PC-3 (cell line): ENCODE measurements around the gene PILRA. TPM values are rescaled to one million over a fixed set of nuclear protein-coding genes. Genes with fewer than 3 reads are reported as not detected.

Experiments used
- ATAC-seq: fragments of 200-7000 bp; cut with Tn5 transposase; 2 replicates; pipeline ENCODE4 v1.9.1; 2020; ENCODE audit warnings: mild to moderate bottlenecking, moderate library complexity
- BruUV-seq: library from RNA; stranded (reverse); fragments of 400-500 nt; replicated peaks from 2 replicates; lab custom pipeline; 2021; lab: Mats Ljungman, UMichigan
- CTCF ChIA-PET: fragments of 300-600 bp; sonication (Branson Sonifier 250); formaldehyde crosslinking; loops from one replicate; lab custom pipeline; 2022; ENCODE audit warnings: antibody characterized with exemption; lab: Charles Lee
- POLR2A ChIA-PET: fragments of 300-600 bp; sonication (Branson Sonifier 250); formaldehyde crosslinking; loops from one replicate; lab custom pipeline; 2022; ENCODE audit warnings: antibody characterized with exemption; ENCODE audit not compliant: unreplicated experiment; lab: Charles Lee
- DNase-seq: peaks from one replicate; pipeline ENCODE4 v3.0.0-alpha.2; 2015
- H2AFZ ChIP-seq: fragments of 300-600 bp; sonication (generic); 2 replicates; pipeline ENCODE4 v1.6.0; 2016; ENCODE audit warnings: antibody characterized with exemption, low read length
- H3F3A ChIP-seq: fragments of 300-600 bp; sonication (generic); one replicate; pipeline ENCODE4 v1.6.0; 2017; ENCODE audit warnings: antibody characterized with exemption, low read length, control low read depth, mild to moderate bottlenecking; ENCODE audit not compliant: unreplicated experiment
- H3K27ac ChIP-seq: fragments of 300-600 bp; sonication (generic); 2 replicates; pipeline ENCODE4 v1.5.1; 2016; ENCODE audit warnings: mild to moderate bottlenecking, low read length
- H3K27me3 ChIP-seq: fragments of 300-600 bp; sonication (generic); 2 replicates; pipeline ENCODE4 v1.6.1; 2016; ENCODE audit warnings: low read length, mixed read lengths
- H3K36me3 ChIP-seq: fragments of 300-600 bp; sonication (generic); 2 replicates; pipeline ENCODE4 v1.6.1; 2016; ENCODE audit warnings: low read depth, mixed run types, low read length, mixed read lengths
- H3K4me1 ChIP-seq: fragments of 300-600 bp; sonication (generic); 2 replicates; pipeline ENCODE4 v1.5.1; 2016; ENCODE audit warnings: low read length; ENCODE audit not compliant: insufficient read depth
- H3K4me2 ChIP-seq: fragments of 300-600 bp; sonication (generic); 2 replicates; pipeline ENCODE4 v1.6.0; 2016; ENCODE audit warnings: low read length
- H3K4me3 ChIP-seq: fragments of 300-600 bp; sonication (generic); 2 replicates; pipeline ENCODE4 v1.5.1; 2016; ENCODE audit warnings: mild to moderate bottlenecking, low read length, mixed read lengths
- H3K79me2 ChIP-seq: fragments of 300-600 bp; sonication (generic); 2 replicates; pipeline ENCODE4 v1.6.1; 2017; ENCODE audit warnings: low read length, mixed read lengths
- H3K9ac ChIP-seq: fragments of 300-600 bp; sonication (generic); 2 replicates; pipeline ENCODE4 v1.6.0; 2016; ENCODE audit warnings: mild to moderate bottlenecking, low read length
- H3K9me2 ChIP-seq: fragments of 300-600 bp; sonication (generic); replicated peaks from 2 replicates; pipeline ENCODE4 v1.6.1; 2016; ENCODE audit warnings: mixed run types, low read length, mixed read lengths
- H3K9me3 ChIP-seq: fragments of 300-600 bp; sonication (generic); 2 replicates; pipeline ENCODE4 v1.6.1; 2016; ENCODE audit warnings: low read length, mixed read lengths
- H4K20me1 ChIP-seq: fragments of 300-600 bp; sonication (generic); 2 replicates; pipeline ENCODE4 v1.6.1; 2016; ENCODE audit warnings: low read length, mixed read lengths
- EZH2 ChIP-seq: fragments of 300-600 bp; sonication (generic); IDR thresholded peaks from one replicate; pipeline ENCODE4 v1.6.1; 2017; ENCODE audit warnings: antibody characterized with exemption, mild to moderate bottlenecking, low read length; ENCODE audit not compliant: unreplicated experiment
- EZH2phosphoT487 ChIP-seq: fragments of 300-600 bp; sonication (generic); IDR thresholded peaks from 2 replicates; pipeline ENCODE4 v1.6.1; 2018; ENCODE audit warnings: mild to moderate bottlenecking, antibody characterized with exemption, low read length, borderline replicate concordance
- intact Hi-C: fragments of 100-400 bp; cut with micrococcal nuclease; formaldehyde crosslinking; loops from 2 replicates; pipeline ENCODE4 v1.9.0; 2023
- total RNA-seq: library from RNA; depleted of rRNA; stranded (reverse); fragments of >200 nt; gene quantifications from 2 replicates; pipeline ENCODE4 v1.2.3, GENCODE V29; 2014
- TF ChIP-seq, protein P1 (sequence below): fragments of 300-600 bp; sonication (generic); conservative IDR thresholded peaks from 2 replicates; pipeline ENCODE4 v1.5.1; 2017; ENCODE audit warnings: antibody characterized with exemption, low read depth, mild to moderate bottlenecking, low read length

PILRA gene
- total RNA-seq, 1 experiment from 2014 or later = 1.9 TPM

GRCh38 chr7:100384628-100385294 lies 11.5 kb downstream of the PILRA start:
- intact Hi-C loops = no loop called here
- H3K9me2 ChIP-seq = no peaks in the 10 kb centered on the region
- no peak overlapping the region for H3K9ac ChIP-seq
- H4K20me1 ChIP-seq = no peaks in the 10 kb centered on the region
- H3F3A ChIP-seq = no peaks in the 10 kb centered on the region
- CTCF ChIA-PET = interaction anchor here (0.5 kb wide), 1 partner anchor 442 kb away, joined by 3 read pairs; the partner anchor contains the start of gene EPHB4
- H3K9me3 ChIP-seq = no peaks in the 10 kb centered on the region
- no peaks in the 10 kb centered on the region; the same call in 1 of the 2 replicates for H3K27me3 ChIP-seq
- POLR2A ChIA-PET = no interaction called here
- H3K79me2 ChIP-seq = no peaks in the 10 kb centered on the region
- no peak overlapping the region for H2AFZ ChIP-seq
- H3K27ac ChIP-seq = no peak overlapping the region
- H3K4me3 ChIP-seq = no peak overlapping the region
- no peak overlapping the region for H3K4me2 ChIP-seq
- DNase-seq (no peak), ATAC-seq (no peak)
- no peak for TF ChIP-seq EZH2phosphoT487
- no peak for TF ChIP-seq EZH2
- TF ChIP-seq, protein P1, sequence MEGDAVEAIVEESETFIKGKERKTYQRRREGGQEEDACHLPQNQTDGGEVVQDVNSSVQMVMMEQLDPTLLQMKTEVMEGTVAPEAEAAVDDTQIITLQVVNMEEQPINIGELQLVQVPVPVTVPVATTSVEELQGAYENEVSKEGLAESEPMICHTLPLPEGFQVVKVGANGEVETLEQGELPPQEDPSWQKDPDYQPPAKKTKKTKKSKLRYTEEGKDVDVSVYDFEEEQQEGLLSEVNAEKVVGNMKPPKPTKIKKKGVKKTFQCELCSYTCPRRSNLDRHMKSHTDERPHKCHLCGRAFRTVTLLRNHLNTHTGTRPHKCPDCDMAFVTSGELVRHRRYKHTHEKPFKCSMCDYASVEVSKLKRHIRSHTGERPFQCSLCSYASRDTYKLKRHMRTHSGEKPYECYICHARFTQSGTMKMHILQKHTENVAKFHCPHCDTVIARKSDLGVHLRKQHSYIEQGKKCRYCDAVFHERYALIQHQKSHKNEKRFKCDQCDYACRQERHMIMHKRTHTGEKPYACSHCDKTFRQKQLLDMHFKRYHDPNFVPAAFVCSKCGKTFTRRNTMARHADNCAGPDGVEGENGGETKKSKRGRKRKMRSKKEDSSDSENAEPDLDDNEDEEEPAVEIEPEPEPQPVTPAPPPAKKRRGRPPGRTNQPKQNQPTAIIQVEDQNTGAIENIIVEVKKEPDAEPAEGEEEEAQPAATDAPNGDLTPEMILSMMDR = no peak
- H3K4me1 ChIP-seq = no peaks in the 10 kb centered on the region
- H3K36me3 ChIP-seq = no peaks in the 10 kb centered on the region
- no TSS peak for BruUV-seq

GRCh38 chr7:100386940-100387339 lies 13.7 kb downstream of the PILRA start:
- H3K4me1 ChIP-seq = no peaks in the 10 kb centered on the region
- H2AFZ ChIP-seq = no peak overlapping the region
- H3K9me2 ChIP-seq = no peaks in the 10 kb centered on the region
- H3K4me2 ChIP-seq = no peak overlapping the region
- H3F3A ChIP-seq = no peaks in the 10 kb centered on the region
- POLR2A ChIA-PET = no interaction called here
- intact Hi-C loops = no loop called here
- H3K79me2 ChIP-seq = no peaks in the 10 kb centered on the region
- H3K9me3 ChIP-seq = no peaks in the 10 kb centered on the region
- H3K4me3 ChIP-seq = no peak overlapping the region
- no peak overlapping the region for H3K9ac ChIP-seq
- no peak for TF ChIP-seq EZH2phosphoT487
- TF ChIP-seq EZH2 = no peak
- TF ChIP-seq, protein P1 = no peak
- DNase-seq = no peak
- CTCF ChIA-PET = interaction anchor here (1.8 kb wide), 1 partner anchor 21 kb away, joined by 4 read pairs; no protein-coding TSS in a partner anchor
- no peaks in the 10 kb centered on the region for H4K20me1 ChIP-seq
- H3K27ac ChIP-seq = no peak overlapping the region
- no TSS peak for BruUV-seq
- no peaks in the 10 kb centered on the region for H3K36me3 ChIP-seq
- H3K27me3 ChIP-seq = no peaks in the 10 kb centered on the region; the same call in 1 of the 2 replicates
- ATAC-seq = no peak

- TF ChIP-seq EZH2 = no peak
- TF ChIP-seq EZH2phosphoT487 = no peak
- TF ChIP-seq, protein P1 = no peak
- POLR2A ChIA-PET = no interaction called here
- no peaks in the 10 kb centered on the region for H3K9me3 ChIP-seq
- no peak overlapping the region for H3K4me3 ChIP-seq
- H3K4me2 ChIP-seq = no peak overlapping the region
- H3K4me1 ChIP-seq = no peaks in the 10 kb centered on the region
- H3F3A ChIP-seq = no peaks in the 10 kb centered on the region
- DNase-seq = no peak
- H3K9me2 ChIP-seq = no peaks in the 10 kb centered on the region
- CTCF ChIA-PET = interaction anchor here (1.8 kb wide), 1 partner anchor 20 kb away, joined by 4 read pairs; no protein-coding TSS in a partner anchor
- no peak overlapping the region for H3K27ac ChIP-seq
- H3K27me3 ChIP-seq = no peaks in the 10 kb centered on the region; the same call in 1 of the 2 replicates
- H3K79me2 ChIP-seq = no peaks in the 10 kb centered on the region
- no peak for ATAC-seq
- H3K36me3 ChIP-seq = no peaks in the 10 kb centered on the region
- BruUV-seq = no TSS peak
- H2AFZ ChIP-seq = no peak overlapping the region
- no peaks in the 10 kb centered on the region for H4K20me1 ChIP-seq
- intact Hi-C loops = no loop called here
- no peak overlapping the region for H3K9ac ChIP-seq
These were observed 14.4 kb downstream of the PILRA start for GRCh38 chr7:100387695-100388094.
